Activated effector memory CD4-positive, alpha-beta T cell treated with Interleukin-2 at 50 U/mL for 16 hours (primary cell): ENCODE results near the gene NPPA.

ENCODE experiments used
- DNase-seq: peaks from one replicate; pipeline ENCODE4 v3.0.0-alpha.2; 2020

The NPPA gene

GRCh38 chr1:11841245-11842153 lies 6.1 kb downstream of the NPPA start:
- no peak for DNase-seq

GRCh38 chr1:11839727-11840705 lies 7.6 kb downstream of the NPPA start:
- DNase-seq = no peak

DNA sequence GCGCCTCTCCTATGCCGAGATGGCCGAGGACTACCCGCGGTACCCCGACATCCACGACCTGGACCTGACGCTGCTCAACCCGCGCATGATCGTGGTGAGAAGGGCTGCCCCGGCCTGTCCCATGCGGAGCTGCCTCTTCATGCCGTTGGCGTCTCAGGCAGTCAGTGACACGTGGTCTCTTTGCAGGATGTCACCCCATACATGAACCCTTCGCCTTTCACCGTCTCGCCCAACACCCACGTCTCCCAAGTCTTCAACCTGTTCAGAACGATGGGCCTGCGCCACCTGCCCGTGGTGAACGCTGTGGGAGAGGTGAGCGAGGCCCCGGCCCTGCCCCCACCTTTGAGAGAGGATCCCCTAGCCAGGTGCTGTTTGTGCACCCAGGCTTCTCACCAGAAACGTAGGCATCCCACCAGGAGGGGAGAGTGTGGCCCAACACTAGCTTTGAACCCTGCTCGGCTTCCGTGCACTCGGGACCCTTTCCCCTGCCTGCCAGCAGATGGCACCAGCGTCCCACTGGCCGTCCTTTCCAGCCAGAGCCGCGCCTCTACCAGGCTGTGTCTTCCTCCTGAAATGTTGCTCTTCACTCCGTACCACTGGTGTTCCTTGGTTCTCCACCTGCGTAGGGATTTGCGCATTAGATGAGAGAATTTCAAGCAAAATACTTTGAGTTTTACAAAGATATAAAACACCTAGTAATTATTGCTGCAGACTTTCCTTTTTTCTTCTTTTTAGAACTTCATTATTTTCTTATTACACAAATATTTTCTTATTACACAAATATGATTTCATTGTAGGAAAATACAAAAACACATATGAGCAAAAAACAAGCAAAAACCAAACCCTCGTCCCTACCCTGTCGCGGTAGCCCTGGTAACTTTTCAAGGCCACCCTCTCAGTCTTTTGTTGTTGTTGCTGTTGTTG lies 9.0 kb downstream of the NPPA start:
- peak; percentile 53 for DNase-seq

GRCh38 chr1:11837767-11838348 lies 9.7 kb downstream of the NPPA start:
- DNase-seq = no peak

DNA sequence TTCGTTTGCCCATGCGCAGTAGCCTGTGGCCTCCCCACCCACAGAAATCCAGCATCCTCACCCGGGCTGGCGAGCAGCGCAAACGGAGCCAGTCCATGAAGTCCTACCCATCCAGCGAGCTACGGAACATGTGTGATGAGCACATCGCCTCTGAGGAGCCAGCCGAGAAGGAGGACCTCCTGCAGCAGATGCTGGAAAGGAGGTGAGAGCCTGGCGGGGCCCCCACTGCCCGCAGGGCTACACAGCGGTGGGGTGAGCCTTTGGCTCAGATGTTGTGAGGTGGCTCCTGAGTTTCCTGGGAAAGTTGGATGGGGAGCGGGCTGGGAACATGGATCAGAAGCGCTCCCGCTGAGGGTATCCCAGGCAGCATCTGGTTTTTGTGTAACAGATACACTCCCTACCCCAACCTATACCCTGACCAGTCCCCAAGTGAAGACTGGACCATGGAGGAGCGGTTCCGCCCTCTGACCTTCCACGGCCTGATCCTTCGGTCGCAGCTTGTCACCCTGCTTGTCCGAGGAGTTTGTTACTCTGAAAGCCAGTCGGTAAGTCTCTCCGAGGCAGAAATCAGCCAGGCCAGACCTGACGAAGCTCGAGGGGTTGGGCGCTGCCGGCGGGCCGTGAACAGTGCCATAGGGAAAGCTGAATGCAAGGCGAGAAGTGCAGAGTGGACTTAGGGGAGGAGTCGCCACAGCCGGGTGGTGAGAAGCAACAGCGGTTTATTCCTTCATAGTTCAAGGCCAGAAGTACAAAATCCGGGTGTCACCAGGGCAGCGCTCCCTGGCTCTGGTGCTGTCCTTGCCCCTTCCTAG lies 10.4 kb downstream of the NPPA start:
- no peak for DNase-seq

GRCh38 chr1:11835441-11836225 lies 11.9 kb downstream of the NPPA start:
- no peak for DNase-seq

DNA sequence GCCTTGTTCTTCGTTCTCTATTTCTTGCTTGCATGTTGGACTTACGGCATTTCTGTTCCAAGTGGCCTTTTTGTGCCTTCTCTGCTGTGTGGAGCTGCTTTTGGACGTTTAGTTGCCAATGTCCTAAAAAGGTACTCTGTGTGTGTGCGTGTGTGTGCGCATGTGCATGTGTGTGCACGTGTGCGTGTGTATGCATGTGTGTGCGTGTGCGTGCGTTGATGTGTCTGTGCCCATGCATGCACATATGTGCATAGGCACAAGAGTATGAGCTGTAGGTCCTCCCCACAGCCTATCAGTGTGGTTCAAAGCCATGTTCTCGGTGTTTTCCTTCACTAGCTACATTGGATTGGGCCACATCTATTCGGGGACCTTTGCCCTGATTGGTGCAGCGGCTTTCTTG lies 13.7 kb downstream of the NPPA start:
- no peak for DNase-seq

GRCh38 chr1:11833497-11833896 lies 14.1 kb downstream of the NPPA start:
- no peak for DNase-seq

DNA sequence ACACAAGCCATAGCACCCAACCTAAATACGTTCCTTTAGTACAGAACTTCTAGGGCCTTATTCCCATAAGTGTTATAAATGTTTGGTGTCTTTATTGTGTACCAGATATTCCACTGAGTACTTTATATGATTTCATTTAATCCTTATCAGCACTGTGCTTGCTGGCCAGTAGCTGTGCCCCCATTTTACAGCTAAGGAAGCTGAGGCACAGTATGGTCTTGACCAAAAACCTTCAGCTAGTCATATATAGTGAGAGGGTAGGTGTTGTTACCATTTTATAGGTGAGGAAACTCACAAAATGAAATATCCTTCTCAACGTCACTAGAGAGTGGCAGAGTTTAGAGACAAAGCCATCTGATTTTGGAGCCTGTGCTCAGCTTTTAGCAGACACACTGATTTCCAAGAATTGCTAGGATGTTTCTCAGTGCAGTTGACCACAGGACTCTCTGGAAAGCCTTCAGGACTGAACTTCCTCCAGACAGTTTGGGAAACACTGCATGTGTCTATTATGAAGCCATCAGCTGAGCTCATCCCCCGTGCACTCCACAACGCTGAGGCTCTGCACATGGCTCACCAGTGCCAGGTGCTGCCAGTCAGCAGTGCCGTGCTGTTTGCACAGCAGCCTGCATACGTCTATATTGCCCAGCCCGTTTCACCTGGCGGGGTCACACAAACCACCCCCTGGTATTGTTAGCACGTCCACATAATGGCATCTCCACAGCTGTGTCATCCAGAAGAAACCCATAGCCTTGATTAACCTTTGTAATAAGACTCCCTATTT lies 15.4 kb downstream of the NPPA start:
- DNase-seq = no peak

DNA sequence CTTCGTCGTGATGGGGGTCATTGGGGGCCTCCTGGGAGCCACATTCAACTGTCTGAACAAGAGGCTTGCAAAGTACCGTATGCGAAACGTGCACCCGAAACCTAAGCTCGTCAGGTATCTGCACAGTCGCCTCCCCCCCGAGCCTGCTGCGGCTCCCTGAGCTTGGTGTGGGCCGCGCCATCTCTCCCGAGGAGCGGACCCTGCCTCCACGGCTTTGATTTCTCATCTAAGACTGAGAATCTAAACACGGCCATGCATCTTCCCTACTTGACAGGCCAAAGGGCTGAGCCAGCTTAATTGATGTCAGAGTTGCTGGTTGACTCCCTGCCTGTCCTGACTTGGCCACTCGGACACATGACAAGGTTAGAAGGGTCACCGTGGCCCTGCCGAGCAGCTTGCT lies 19.1 kb downstream of the NPPA start:
- DNase-seq = no peak

- no peak for DNase-seq
Measured at GRCh38 chr1:11826946-11827345, 20.6 kb downstream of the NPPA start.

DNA sequence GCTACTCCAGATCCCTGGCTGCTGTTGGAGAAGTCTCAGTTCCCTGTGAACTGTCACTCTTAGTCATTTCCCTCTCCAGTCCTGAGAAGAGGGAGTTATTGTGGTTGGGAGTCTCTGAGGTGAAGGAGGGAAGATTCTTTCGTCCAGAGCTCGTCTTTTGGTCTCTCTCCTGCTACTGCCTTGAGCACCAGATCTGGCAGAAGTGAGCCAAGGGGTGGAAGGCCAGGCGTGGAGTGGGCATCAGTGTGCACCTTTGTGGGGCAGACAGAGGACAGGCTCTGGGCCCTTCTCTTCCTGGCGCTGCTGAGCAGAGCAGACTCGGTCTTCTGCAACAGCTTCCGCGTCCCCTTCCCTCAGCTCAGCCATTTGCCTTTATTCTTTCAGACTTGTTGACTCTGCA lies 22.5 kb downstream of the NPPA start:
- DNase-seq = no peak

DNA sequence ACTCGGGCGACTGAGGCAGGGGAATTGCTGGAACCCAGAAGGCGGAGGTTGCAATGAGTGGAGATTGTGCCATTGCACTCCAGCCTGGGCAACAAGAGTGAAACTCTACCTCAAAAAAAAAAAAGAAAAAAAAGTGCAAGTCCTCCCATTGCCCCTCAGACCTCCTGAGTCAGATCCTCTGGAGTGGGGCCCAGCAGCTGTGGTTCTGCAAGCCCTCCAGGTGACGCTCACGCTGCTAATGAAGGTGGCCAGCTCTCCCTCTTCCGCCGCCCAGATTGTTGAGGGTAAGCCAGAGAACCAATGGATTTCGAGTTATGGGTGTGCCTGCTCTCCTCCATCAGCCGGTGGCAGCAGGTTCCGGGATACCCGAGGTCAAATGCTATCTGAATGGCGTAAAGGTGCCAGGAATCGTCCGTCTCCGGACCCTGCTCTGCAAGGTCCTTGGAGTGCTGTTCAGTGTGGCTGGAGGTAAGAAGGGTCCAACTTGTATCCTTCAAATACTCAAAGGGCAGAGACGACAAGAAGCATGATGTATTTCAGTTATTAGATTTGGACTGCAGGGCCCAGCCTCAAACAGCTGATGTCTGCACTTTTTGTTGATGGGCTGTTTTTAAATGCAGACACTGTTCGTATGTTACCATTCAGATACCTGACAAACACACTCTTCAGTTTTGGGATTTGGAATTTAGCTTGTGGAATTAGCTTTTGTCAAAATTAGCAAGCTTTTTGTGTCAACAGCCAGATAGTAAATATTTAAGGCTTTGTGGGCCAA lies 24.0 kb downstream of the NPPA start:
- DNase-seq = no peak

GRCh38 chr1:11822091-11822490 lies 25.5 kb downstream of the NPPA start:
- no peak for DNase-seq

DNA sequence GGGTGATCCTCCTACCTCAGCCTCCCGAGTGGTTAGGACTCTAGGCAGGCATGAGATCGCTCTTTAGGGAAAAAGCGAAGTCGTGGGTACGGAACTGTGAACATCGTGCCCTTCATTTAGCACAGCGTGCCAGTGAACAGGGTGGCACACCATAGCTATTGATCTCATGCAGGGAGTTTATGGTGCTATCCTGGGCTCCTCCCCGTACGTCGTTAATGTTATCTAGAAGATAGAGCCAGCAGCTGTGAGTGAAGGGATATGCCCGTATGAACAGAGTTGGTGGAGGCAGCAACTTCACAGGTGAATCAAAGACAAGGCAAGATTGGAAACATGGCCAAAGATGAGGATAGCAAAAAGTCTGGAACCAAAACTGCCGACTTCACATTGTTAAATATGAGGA lies 30.4 kb downstream of the NPPA start:
- no peak for DNase-seq

- no peak for DNase-seq
Measured at GRCh38 chr1:11813021-11813420, 34.6 kb downstream of the NPPA start.

GRCh38 chr1:11807133-11807532 lies 40.5 kb downstream of the NPPA start:
- no peak for DNase-seq

DNA sequence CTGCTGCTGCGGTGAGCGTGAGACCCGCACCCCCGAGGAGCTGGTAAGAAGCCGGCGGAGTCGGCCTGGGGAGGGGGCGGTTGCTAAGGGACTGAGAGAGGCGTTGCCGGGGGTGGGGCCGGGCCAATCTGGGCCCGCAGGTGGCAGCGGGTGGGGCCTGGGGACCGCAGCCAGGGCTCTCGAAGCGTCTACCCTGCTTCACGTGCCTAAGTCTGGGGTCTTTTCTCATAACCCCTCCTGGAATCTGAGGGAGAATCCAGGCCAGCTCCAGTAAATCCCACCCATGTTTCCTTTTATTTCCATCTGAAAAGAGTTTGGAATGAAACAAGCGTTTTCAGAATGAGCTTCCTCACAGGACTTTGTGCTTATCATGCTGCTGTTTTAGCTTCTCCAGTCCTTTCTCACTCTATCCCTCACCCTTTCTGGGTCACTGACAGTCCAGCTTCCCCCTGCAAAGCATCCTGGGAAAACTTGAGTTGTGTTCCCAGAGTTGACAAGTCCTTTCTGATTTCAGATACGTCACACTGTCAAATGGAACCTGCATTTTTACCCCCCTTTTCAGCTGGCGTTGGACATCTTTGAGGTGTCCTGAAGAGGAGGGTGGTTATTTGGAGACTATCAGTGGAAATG lies 41.2 kb downstream of the NPPA start:
- DNase-seq = no peak
